Measurements from ENCODE around the gene LAMB1. TPM values are rescaled to one million over a fixed set of nuclear protein-coding genes. Genes with fewer than 3 reads are reported as not detected.

The LAMB1 gene
- total and polyA plus RNA-seq, 2 of the 13 experiments (the other 11 are each of a cell fraction or from before 2014, with no cell fraction given): 109 to 124 TPM

GRCh38 chr7:107890962-107891635 lies 111.9 kb downstream of the LAMB1 start, which contains the start of gene DLD (continued):
- TF ChIP-seq, protein P1, sequence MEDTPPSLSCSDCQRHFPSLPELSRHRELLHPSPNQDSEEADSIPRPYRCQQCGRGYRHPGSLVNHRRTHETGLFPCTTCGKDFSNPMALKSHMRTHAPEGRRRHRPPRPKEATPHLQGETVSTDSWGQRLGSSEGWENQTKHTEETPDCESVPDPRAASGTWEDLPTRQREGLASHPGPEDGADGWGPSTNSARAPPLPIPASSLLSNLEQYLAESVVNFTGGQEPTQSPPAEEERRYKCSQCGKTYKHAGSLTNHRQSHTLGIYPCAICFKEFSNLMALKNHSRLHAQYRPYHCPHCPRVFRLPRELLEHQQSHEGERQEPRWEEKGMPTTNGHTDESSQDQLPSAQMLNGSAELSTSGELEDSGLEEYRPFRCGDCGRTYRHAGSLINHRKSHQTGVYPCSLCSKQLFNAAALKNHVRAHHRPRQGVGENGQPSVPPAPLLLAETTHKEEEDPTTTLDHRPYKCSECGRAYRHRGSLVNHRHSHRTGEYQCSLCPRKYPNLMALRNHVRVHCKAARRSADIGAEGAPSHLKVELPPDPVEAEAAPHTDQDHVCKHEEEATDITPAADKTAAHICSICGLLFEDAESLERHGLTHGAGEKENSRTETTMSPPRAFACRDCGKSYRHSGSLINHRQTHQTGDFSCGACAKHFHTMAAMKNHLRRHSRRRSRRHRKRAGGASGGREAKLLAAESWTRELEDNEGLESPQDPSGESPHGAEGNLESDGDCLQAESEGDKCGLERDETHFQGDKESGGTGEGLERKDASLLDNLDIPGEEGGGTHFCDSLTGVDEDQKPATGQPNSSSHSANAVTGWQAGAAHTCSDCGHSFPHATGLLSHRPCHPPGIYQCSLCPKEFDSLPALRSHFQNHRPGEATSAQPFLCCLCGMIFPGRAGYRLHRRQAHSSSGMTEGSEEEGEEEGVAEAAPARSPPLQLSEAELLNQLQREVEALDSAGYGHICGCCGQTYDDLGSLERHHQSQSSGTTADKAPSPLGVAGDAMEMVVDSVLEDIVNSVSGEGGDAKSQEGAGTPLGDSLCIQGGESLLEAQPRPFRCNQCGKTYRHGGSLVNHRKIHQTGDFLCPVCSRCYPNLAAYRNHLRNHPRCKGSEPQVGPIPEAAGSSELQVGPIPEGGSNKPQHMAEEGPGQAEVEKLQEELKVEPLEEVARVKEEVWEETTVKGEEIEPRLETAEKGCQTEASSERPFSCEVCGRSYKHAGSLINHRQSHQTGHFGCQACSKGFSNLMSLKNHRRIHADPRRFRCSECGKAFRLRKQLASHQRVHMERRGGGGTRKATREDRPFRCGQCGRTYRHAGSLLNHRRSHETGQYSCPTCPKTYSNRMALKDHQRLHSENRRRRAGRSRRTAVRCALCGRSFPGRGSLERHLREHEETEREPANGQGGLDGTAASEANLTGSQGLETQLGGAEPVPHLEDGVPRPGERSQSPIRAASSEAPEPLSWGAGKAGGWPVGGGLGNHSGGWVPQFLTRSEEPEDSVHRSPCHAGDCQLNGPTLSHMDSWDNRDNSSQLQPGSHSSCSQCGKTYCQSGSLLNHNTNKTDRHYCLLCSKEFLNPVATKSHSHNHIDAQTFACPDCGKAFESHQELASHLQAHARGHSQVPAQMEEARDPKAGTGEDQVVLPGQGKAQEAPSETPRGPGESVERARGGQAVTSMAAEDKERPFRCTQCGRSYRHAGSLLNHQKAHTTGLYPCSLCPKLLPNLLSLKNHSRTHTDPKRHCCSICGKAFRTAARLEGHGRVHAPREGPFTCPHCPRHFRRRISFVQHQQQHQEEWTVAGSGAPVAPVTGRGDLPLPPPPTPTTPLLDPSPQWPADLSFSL (CRISPR knock-in tag; IDR thresholded peaks at IDR 0.05): no peak
- TF ChIP-seq CBX2 (IDR thresholded peaks at IDR 0.05; ENCODE audit: low read depth, low read length) (no peak), CBX2 (CRISPR knock-in tag; IDR thresholded peaks at IDR 0.05; ENCODE audit: low read depth) (0 out of 2 replicates have a peak, but pooled peaks have one; percentile 3), RARA (CRISPR knock-in tag; IDR thresholded peaks at IDR 0.05) (no peak), ERF (CRISPR knock-in tag; IDR thresholded peaks at IDR 0.05) (0 out of 2 replicates have a peak, but pooled peaks have one; percentile 40), CHD4 (IDR thresholded peaks at IDR 0.05; ENCODE audit: borderline replicate concordance, low read length) (no peak), ZSCAN12 (CRISPR knock-in tag; IDR thresholded peaks at IDR 0.05) (peak; percentile 66; the same call in 1 of the 2 replicates), ZNF530 (CRISPR knock-in tag; IDR thresholded peaks at IDR 0.05; ENCODE audit: low read depth) (no peak), ZNF234 (CRISPR knock-in tag; conservative IDR thresholded peaks at IDR 0.05) (no peak), U2AF1 (optimal IDR thresholded peaks at IDR 0.05; ENCODE audit: low read depth, low read length) (no peak), MYC (CRISPR knock-in tag; IDR thresholded peaks at IDR 0.05; ENCODE audit: borderline replicate concordance) (peak; percentile 89), SALL2 (CRISPR knock-in tag; IDR thresholded peaks at IDR 0.05) (peak; percentile 87; the same call in 1 of the 2 replicates), ZFP41 (CRISPR knock-in tag; IDR thresholded peaks at IDR 0.05; ENCODE audit: borderline replicate concordance) (no peak; the same call in 1 of the 2 replicates), ARNT (IDR thresholded peaks at IDR 0.05) (no peak), PAWR (CRISPR knock-in tag; IDR thresholded peaks at IDR 0.05; ENCODE audit: borderline replicate concordance) (no peak), ATF7-NPFF (CRISPR knock-in tag; IDR thresholded peaks at IDR 0.05; ENCODE audit: low read depth) (no peak; the same call in 1 of the 2 replicates), BORCS8-MEF2B (CRISPR knock-in tag; IDR thresholded peaks at IDR 0.05) (peak; percentile 79)
- TF ChIP-seq, protein P2, sequence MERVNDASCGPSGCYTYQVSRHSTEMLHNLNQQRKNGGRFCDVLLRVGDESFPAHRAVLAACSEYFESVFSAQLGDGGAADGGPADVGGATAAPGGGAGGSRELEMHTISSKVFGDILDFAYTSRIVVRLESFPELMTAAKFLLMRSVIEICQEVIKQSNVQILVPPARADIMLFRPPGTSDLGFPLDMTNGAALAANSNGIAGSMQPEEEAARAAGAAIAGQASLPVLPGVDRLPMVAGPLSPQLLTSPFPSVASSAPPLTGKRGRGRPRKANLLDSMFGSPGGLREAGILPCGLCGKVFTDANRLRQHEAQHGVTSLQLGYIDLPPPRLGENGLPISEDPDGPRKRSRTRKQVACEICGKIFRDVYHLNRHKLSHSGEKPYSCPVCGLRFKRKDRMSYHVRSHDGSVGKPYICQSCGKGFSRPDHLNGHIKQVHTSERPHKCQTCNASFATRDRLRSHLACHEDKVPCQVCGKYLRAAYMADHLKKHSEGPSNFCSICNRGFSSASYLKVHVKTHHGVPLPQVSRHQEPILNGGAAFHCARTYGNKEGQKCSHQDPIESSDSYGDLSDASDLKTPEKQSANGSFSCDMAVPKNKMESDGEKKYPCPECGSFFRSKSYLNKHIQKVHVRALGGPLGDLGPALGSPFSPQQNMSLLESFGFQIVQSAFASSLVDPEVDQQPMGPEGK (CRISPR knock-in tag; IDR thresholded peaks at IDR 0.05): peak; percentile 36; the same call in 1 of the 2 replicates
- TF ChIP-seq, protein P3, sequence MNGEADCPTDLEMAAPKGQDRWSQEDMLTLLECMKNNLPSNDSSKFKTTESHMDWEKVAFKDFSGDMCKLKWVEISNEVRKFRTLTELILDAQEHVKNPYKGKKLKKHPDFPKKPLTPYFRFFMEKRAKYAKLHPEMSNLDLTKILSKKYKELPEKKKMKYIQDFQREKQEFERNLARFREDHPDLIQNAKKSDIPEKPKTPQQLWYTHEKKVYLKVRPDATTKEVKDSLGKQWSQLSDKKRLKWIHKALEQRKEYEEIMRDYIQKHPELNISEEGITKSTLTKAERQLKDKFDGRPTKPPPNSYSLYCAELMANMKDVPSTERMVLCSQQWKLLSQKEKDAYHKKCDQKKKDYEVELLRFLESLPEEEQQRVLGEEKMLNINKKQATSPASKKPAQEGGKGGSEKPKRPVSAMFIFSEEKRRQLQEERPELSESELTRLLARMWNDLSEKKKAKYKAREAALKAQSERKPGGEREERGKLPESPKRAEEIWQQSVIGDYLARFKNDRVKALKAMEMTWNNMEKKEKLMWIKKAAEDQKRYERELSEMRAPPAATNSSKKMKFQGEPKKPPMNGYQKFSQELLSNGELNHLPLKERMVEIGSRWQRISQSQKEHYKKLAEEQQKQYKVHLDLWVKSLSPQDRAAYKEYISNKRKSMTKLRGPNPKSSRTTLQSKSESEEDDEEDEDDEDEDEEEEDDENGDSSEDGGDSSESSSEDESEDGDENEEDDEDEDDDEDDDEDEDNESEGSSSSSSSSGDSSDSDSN (CRISPR knock-in tag; IDR thresholded peaks at IDR 0.05): peak; percentile 98

All from HepG2 (cell line).